GM23248 (cell line): ENCODE results near the gene TRIM37.

ENCODE experiments used
- EZH2 ChIP-seq: fragments of 200-600 bp; sonication (generic); IDR thresholded peaks from 2 replicates; pipeline ENCODE4 v1.6.1; 2018; ENCODE audit warnings: antibody characterized with exemption, mild to moderate bottlenecking; ENCODE audit not compliant: insufficient read depth, poor library complexity, severe bottlenecking
- EZH2phosphoT487 ChIP-seq: fragments of 200-600 bp; sonication (generic); IDR thresholded peaks from 2 replicates; pipeline ENCODE4 v1.6.1; 2018; ENCODE audit warnings: antibody characterized with exemption, moderate library complexity, mild to moderate bottlenecking, low read depth; ENCODE audit not compliant: insufficient read depth

DNA sequence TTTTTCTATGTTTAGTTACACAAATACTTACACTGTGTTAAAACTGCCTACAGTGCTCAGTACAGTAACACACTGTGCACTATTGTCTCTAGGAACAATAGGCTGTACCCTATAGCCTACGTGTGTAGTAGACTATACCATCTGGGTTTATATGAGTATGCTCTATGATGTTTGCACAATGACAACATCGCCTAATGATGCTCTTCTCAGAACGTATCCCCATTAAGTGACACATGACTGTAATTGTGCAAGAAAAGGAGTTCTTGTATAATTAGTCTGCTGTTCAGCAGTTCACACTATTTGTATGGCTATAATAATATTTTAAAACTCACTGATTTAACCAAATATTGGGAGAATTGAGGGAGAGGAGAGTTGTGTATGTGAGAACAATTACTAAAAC, 173.7 kb downstream of the TRIM37 start:
- TF ChIP-seq EZH2: no peak
- no peak for TF ChIP-seq EZH2phosphoT487
